ENCODE data around the gene SLCO4C1. TPM values are rescaled to one million over a fixed set of nuclear protein-coding genes. Genes with fewer than 3 reads are reported as not detected.
"Not testable (repeated sequence)": the region's sequence is repeated elsewhere in the genome, so short reads cannot be mapped to it uniquely, and the experiment has no call there.

Gene SLCO4C1
- under 1 TPM; 0.06 to 0.40 (median 0.16) TPM for total RNA-seq
- under 1 TPM in 1 of 2 donors, not detected in 1; 0.01 TPM for polyA plus RNA-seq
- long read RNA-seq, donor 1, result 0 reads
- long read RNA-seq, donor 2, result 0 reads
- long read RNA-seq, donor 3, result 0 reads

GRCh38 chr5:102296178-102296817 lies at the start of gene SLCO4C1:
Gene SLCO4C1 (minus strand): TSS chr5:102296284. CDS start chr5:102296262, 22 bp downstream.
- WGBS, 4 donors, result 1% methylated on average over 19 to 42 of the region's 42 CpGs
- peak in 9 of 12 donors; percentile 23 to 56 (median 36) for TF ChIP-seq CTCF (IDR thresholded peaks at IDR 0.05)
- TF ChIP-seq POLR2A (IDR thresholded peaks at IDR 0.05), result no peak

DNA sequence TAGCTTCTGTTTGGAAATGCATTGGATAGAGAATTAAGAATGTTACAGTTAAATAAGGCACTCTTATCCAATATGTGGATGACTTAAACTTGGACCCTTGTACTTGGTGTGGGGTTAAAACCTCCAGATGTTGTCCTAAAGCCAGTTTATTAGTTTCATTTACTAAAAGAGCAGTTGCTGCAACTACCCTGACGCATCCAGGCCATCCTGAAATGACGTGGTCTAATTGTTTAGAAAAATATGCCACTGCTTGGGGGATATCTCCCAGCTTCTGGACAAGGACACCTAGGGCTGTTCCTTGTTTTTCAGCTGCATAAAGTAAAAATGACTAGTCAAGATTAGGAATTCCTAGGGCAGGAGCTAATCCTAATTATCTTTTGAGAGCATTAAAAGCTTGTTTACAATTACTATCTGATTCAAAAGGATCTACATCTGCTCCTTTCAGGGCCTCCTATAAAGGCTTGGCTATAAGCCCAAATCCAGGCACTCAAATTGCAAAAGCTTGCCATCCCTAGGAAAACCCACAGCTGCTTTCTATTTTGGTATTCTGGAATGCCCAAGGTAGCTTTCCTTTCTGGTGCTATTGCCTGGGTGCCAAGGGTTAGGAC lies 45.7 kb upstream of the SLCO4C1 start:
- Histone ChIP-seq H3K27me3 (no peaks in the 10 kb centered on the region), H3K36me3 (no peaks in the 10 kb centered on the region), H3K9me3 (no peaks in the 10 kb centered on the region), H3K4me1 (no peaks in the 10 kb centered on the region), H3K27ac (no peak overlapping the region), H3K4me3 (no peak overlapping the region)
- intact Hi-C loops (cut with DNase I), result no loop called here
- 60 to 68% (median 64%) methylated on average over 2 of the region's 2 CpGs for WGBS, 4 donors
- no peak for DNase-seq
- ATAC-seq, result no peak
- TF ChIP-seq CTCF (IDR thresholded peaks at IDR 0.05) (no peak), POLR2A (IDR thresholded peaks at IDR 0.05) (no peak)

More at GRCh38 chr5:102296178-102296817, at the start of gene SLCO4C1:
- H3K27me3 ChIP-seq, result peaks cover 0 to 18% (median 3%) of the 10 kb centered on the region in 9 donors
- H3K36me3 ChIP-seq, result no peaks in the 10 kb centered on the region
- ATAC-seq (peak; percentile 87 to 97 (median 92)), DNase-seq (peak; percentile 59 to 84 (median 71))
- intact Hi-C loops (cut with DNase I), result no loop called here
- H3K4me3 ChIP-seq, result peak within 1 kb of the TSS in 11 of 12 donors; percentile 18 to 64 (median 46)
- H3K9me3 ChIP-seq, result no peaks in the 10 kb centered on the region
- H3K27ac ChIP-seq, result peak within 1 kb of the TSS in 2 of 12 donors; percentile 23 to 44
- peaks cover 0 to 17% (median 6%) of the 10 kb centered on the region in 12 donors for H3K4me1 ChIP-seq

- Histone ChIP-seq H3K4me3 (no peak overlapping the region), H3K9me3 (no peaks in the 10 kb centered on the region), H3K27me3 (no peaks in the 10 kb centered on the region), H3K27ac (no peak overlapping the region), H3K4me1 (no peaks in the 10 kb centered on the region), H3K36me3 (no peaks in the 10 kb centered on the region)
- ATAC-seq (no peak), DNase-seq (no peak)
- TF ChIP-seq CTCF (IDR thresholded peaks at IDR 0.05) (no peak), POLR2A (IDR thresholded peaks at IDR 0.05) (no peak)
- WGBS, 4 donors, result 68 to 72% (median 71%) methylated on average over 2 of the region's 2 CpGs
- intact Hi-C loops (cut with DNase I), result no loop called here
These were observed 28.6 kb upstream of the SLCO4C1 start for GRCh38 chr5:102324714-102325113.

- H3K9me3 ChIP-seq; H3K4me3 ChIP-seq; H3K36me3 ChIP-seq; H3K4me1 ChIP-seq; DNase-seq; H3K27me3 ChIP-seq; ATAC-seq; intact Hi-C loops (cut with DNase I); H3K27ac ChIP-seq: not testable (repeated sequence)
- 80 to 86% (median 83%) methylated on average over 4 of the region's 4 CpGs for WGBS, 4 donors
These were observed 22.7 kb upstream of the SLCO4C1 start for GRCh38 chr5:102318801-102319200.

All from heart left ventricle (tissue), 16 donors.